Measurements from ENCODE around the gene ANKMY1. TPM values are rescaled to one million over a fixed set of nuclear protein-coding genes. Genes with fewer than 3 reads are reported as not detected.
A peak's percentile ranks its signal among the peaks of the same experiment; 100 is the strongest.

Gene ANKMY1
- total and polyA plus RNA-seq, 2 of the 13 experiments (the other 11 are each of a cell fraction or from before 2014, with no cell fraction given), result 11.7 to 18.8 TPM

DNA sequence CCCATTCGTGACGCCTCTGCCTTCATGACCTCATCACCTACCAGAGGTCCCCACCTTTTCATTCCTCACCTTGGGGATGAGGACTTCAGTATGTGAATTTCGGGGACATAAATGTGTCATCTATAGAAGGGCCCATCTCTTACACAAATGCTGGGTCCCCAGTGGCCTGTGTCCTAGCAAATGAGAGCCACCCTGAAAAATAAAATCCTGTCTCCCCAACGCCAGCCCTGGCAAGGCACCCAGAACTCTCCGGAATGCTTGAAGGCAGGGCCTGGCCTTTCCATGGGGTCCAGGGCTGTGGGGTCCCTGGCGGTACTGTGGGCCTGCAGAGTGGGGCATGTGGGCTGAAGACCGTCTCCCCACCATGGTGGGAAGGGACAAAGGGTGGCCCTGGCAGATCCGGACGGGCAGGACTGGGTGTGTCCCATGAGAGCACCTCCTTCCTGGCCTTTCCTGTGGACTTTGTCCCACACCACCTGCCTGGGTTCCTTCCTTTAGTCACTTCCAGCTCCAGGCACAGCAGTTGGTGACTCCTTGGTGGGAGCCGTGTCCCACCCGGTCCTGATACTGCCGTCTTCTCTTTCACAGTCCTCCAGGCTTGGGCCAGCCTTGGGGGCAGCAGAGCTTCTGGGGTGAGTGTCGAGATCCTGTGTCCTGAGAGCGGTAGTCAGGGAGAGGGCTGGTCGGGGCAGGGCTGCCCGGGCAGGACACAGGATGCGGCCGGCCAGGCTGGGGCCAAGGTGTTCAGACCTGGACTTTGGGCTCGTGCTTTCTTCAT lies 47.3 kb upstream of the ANKMY1 start (continued):
- no peak for TF ChIP-seq ZBTB46 (CRISPR knock-in tag; IDR thresholded peaks at IDR 0.05; ENCODE audit: borderline replicate concordance)
- TF ChIP-seq, protein P1, sequence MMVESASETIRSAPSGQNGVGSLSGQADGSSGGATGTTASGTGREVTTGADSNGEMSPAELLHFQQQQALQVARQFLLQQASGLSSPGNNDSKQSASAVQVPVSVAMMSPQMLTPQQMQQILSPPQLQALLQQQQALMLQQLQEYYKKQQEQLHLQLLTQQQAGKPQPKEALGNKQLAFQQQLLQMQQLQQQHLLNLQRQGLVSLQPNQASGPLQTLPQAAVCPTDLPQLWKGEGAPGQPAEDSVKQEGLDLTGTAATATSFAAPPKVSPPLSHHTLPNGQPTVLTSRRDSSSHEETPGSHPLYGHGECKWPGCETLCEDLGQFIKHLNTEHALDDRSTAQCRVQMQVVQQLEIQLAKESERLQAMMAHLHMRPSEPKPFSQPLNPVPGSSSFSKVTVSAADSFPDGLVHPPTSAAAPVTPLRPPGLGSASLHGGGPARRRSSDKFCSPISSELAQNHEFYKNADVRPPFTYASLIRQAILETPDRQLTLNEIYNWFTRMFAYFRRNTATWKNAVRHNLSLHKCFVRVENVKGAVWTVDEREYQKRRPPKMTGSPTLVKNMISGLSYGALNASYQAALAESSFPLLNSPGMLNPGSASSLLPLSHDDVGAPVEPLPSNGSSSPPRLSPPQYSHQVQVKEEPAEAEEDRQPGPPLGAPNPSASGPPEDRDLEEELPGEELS (CRISPR knock-in tag; IDR thresholded peaks at IDR 0.05), result 0 out of 2 replicates have a peak, but pooled peaks have one; percentile 26
- TF ChIP-seq, protein P2, sequence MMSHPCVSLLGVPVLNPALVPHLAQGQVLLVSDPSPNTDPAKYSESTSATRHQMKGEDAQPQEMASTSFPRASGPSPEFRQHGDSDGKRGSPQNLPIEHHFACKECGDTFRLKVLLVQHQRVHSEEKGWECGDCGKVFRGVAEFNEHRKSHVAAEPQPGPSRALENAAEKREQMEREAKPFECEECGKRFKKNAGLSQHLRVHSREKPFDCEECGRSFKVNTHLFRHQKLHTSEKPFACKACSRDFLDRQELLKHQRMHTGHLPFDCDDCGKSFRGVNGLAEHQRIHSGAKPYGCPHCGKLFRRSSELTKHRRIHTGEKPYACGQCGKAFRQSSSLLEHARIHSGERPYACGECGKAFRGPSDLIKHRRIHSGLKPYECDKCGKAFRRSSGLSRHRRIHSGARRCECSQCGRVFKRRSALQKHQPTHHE (CRISPR knock-in tag; IDR thresholded peaks at IDR 0.05; ENCODE audit: borderline replicate concordance), result peak; percentile 40; the same call in 1 of the 2 replicates
- TF ChIP-seq PHB2 (IDR thresholded peaks at IDR 0.05; ENCODE audit: partially characterized antibody), result no peak
- TF ChIP-seq, protein P3, sequence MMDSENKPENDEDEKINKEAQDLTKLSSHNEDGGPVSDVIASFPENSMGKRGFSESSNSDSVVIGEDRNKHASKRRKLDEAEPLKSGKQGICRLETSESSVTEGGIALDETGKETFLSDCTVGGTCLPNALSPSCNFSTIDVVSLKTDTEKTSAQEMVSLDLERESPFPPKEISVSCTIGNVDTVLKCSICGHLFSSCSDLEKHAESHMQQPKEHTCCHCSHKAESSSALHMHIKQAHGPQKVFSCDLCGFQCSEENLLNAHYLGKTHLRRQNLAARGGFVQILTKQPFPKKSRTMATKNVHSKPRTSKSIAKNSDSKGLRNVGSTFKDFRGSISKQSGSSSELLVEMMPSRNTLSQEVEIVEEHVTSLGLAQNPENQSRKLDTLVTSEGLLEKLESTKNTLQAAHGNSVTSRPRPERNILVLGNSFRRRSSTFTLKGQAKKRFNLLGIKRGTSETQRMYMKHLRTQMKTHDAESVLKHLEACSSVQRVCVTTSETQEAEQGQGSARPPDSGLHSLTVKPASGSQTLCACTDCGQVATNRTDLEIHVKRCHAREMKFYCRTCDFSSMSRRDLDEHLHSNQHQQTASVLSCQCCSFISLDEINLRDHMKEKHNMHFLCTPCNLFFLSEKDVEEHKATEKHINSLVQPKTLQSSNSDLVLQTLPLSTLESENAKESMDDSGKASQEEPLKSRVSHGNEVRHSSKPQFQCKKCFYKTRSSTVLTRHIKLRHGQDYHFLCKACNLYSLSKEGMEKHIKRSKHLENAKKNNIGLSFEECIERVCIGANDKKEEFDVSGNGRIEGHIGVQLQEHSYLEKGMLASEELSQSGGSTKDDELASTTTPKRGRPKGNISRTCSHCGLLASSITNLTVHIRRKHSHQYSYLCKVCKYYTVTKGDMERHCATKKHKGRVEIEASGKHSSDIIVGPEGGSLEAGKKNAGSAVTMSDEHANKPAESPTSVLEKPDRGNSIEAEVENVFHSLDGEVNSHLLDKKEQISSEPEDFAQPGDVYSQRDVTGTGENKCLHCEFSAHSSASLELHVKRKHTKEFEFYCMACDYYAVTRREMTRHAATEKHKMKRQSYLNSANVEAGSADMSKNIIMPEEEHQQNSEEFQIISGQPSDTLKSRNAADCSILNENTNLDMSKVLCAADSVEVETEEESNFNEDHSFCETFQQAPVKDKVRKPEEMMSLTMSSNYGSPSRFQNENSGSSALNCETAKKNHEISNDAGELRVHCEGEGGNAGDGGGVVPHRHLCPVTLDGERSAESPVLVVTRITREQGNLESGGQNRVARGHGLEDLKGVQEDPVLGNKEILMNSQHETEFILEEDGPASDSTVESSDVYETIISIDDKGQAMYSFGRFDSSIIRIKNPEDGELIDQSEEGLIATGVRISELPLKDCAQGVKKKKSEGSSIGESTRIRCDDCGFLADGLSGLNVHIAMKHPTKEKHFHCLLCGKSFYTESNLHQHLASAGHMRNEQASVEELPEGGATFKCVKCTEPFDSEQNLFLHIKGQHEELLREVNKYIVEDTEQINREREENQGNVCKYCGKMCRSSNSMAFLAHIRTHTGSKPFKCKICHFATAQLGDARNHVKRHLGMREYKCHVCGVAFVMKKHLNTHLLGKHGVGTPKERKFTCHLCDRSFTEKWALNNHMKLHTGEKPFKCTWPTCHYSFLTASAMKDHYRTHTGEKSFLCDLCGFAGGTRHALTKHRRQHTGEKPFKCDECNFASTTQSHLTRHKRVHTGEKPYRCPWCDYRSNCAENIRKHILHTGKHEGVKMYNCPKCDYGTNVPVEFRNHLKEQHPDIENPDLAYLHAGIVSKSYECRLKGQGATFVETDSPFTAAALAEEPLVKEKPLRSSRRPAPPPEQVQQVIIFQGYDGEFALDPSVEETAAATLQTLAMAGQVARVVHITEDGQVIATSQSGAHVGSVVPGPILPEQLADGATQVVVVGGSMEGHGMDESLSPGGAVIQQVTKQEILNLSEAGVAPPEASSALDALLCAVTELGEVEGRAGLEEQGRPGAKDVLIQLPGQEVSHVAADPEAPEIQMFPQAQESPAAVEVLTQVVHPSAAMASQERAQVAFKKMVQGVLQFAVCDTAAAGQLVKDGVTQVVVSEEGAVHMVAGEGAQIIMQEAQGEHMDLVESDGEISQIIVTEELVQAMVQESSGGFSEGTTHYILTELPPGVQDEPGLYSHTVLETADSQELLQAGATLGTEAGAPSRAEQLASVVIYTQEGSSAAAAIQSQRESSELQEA (CRISPR knock-in tag; IDR thresholded peaks at IDR 0.05; ENCODE audit: not compliant biosample characterization), result no peak
- no peak for TF ChIP-seq ZNF326 (CRISPR knock-in tag; IDR thresholded peaks at IDR 0.05; ENCODE audit: borderline replicate concordance)
- TF ChIP-seq ZFP62 (CRISPR knock-in tag; IDR thresholded peaks at IDR 0.05), result no peak
- no peak for TF ChIP-seq ZNF24 (IDR thresholded peaks at IDR 0.05)
- TF ChIP-seq SMARCE1 (IDR thresholded peaks at IDR 0.05; ENCODE audit: borderline replicate concordance), result no peak
- TF ChIP-seq ZNF230 (CRISPR knock-in tag; IDR thresholded peaks at IDR 0.05), result peak; percentile 55
- TF ChIP-seq BRCA1 (CRISPR knock-in tag; IDR thresholded peaks at IDR 0.05), result no peak
- TF ChIP-seq SRSF1 (optimal IDR thresholded peaks at IDR 0.05; ENCODE audit: low read depth, low read length), result peak; percentile 66
- no peak; the same call in none of the 2 replicates for TF ChIP-seq ZNF607 (CRISPR knock-in tag; IDR thresholded peaks at IDR 0.05; ENCODE audit: borderline replicate concordance)

Measured in HepG2 (cell line).